ENCODE measurements around the gene ALLC. TPM values are rescaled to one million over a fixed set of nuclear protein-coding genes. Genes with fewer than 3 reads are reported as not detected.

The ALLC gene
- polyA plus RNA-seq, 1 experiment = not detected

- H3K27ac ChIP-seq (ENCODE audit: low read depth, low read length) = peak overlapping the region; percentile 70
- ChIA-PET POLR2A (interaction anchor here (1.3 kb wide), 1 partner anchor 41 kb away, joined by 7 read pairs; no protein-coding TSS in a partner anchor), CTCF (interaction anchor here (0.9 kb wide), 1 partner anchor 9 kb away, joined by 3 read pairs; no protein-coding TSS in a partner anchor)
- H3K4me3 ChIP-seq (ENCODE audit: low read depth, low read length) = no peak overlapping the region
- peak; percentile 30 for TF ChIP-seq CTCF (IDR thresholded peaks at IDR 0.05; ENCODE audit: low read depth, low read length)
- peaks cover 8% of the 10 kb centered on the region for H3K9me3 ChIP-seq (ENCODE audit: control insufficient read depth, insufficient read depth, low read length)
- H3K27me3 ChIP-seq (ENCODE audit: control insufficient read depth, insufficient read depth, low read length) = peaks cover 5% of the 10 kb centered on the region
- no peak for DNase-seq (ENCODE audit: low read depth, low spot score)
These were observed 31.0 kb upstream of the ALLC start for GRCh38 chr2:3626812-3627499.

- POLR2A ChIA-PET = no interaction called here
- DNase-seq (ENCODE audit: low read depth, low spot score) = no peak
- no peak overlapping the region for H3K4me3 ChIP-seq (ENCODE audit: low read depth, low read length)
- TF ChIP-seq CTCF (IDR thresholded peaks at IDR 0.05; ENCODE audit: low read depth, low read length) = no peak
- H3K9me3 ChIP-seq (ENCODE audit: control insufficient read depth, insufficient read depth, low read length) = peaks cover 12% of the 10 kb centered on the region
- CTCF ChIA-PET = no interaction called here
- peaks cover 5% of the 10 kb centered on the region for H3K27me3 ChIP-seq (ENCODE audit: control insufficient read depth, insufficient read depth, low read length)
- no peak overlapping the region for H3K27ac ChIP-seq (ENCODE audit: low read depth, low read length)
These were observed 30.4 kb upstream of the ALLC start for GRCh38 chr2:3627500-3628100.

- H3K4me3 ChIP-seq (ENCODE audit: low read depth, low read length) = no peak overlapping the region
- H3K27me3 ChIP-seq (ENCODE audit: control insufficient read depth, insufficient read depth, low read length) = peaks cover 5% of the 10 kb centered on the region
- CTCF ChIA-PET = interaction anchor here (1.2 kb wide), 1 partner anchor 22 kb away, joined by 4 read pairs; no protein-coding TSS in a partner anchor
- peaks cover 13% of the 10 kb centered on the region for H3K9me3 ChIP-seq (ENCODE audit: control insufficient read depth, insufficient read depth, low read length)
- POLR2A ChIA-PET = interaction anchor here (1.5 kb wide), 1 partner anchor 53 kb away, joined by 3 read pairs; no protein-coding TSS in a partner anchor
- DNase-seq (ENCODE audit: low read depth, low spot score) = no peak
- no peak for TF ChIP-seq CTCF (IDR thresholded peaks at IDR 0.05; ENCODE audit: low read depth, low read length)
- no peak overlapping the region for H3K27ac ChIP-seq (ENCODE audit: low read depth, low read length)
These were observed 29.7 kb upstream of the ALLC start for GRCh38 chr2:3628241-3628679.

GRCh38 chr2:3628800-3629199 is 29.2 kb upstream of the ALLC start:
- DNase-seq (ENCODE audit: low read depth, low spot score) = no peak
- POLR2A ChIA-PET = interaction anchor here (1.5 kb wide), 1 partner anchor 53 kb away, joined by 3 read pairs; no protein-coding TSS in a partner anchor
- H3K27ac ChIP-seq (ENCODE audit: low read depth, low read length) = no peak overlapping the region
- no peak overlapping the region for H3K4me3 ChIP-seq (ENCODE audit: low read depth, low read length)
- peaks cover 6% of the 10 kb centered on the region for H3K27me3 ChIP-seq (ENCODE audit: control insufficient read depth, insufficient read depth, low read length)
- TF ChIP-seq CTCF (IDR thresholded peaks at IDR 0.05; ENCODE audit: low read depth, low read length) = no peak
- peaks cover 14% of the 10 kb centered on the region for H3K9me3 ChIP-seq (ENCODE audit: control insufficient read depth, insufficient read depth, low read length)
- CTCF ChIA-PET = interaction anchor here (0.9 to 1.2 kb wide), 2 partner anchors 13 to 21 kb away, joined by 3 to 4 read pairs; no protein-coding TSS in a partner anchor

- no peak for DNase-seq (ENCODE audit: low read depth, low spot score)
- TF ChIP-seq CTCF (IDR thresholded peaks at IDR 0.05; ENCODE audit: low read depth, low read length) = no peak
- no peak overlapping the region for H3K27ac ChIP-seq (ENCODE audit: low read depth, low read length)
- peaks cover 6% of the 10 kb centered on the region for H3K27me3 ChIP-seq (ENCODE audit: control insufficient read depth, insufficient read depth, low read length)
- peaks cover 10% of the 10 kb centered on the region; the same call in 1 of the 2 replicates for H3K9me3 ChIP-seq (ENCODE audit: control insufficient read depth, insufficient read depth, low read length)
- no peak overlapping the region for H3K4me3 ChIP-seq (ENCODE audit: low read depth, low read length)
- CTCF ChIA-PET = no interaction called here
- POLR2A ChIA-PET = no interaction called here
These were observed 27.4 kb upstream of the ALLC start for GRCh38 chr2:3630631-3631030.

Measured in AG04450 (cell line).